ENCODE measurements around the gene SPZ1. TPM values are rescaled to one million over a fixed set of nuclear protein-coding genes. Genes with fewer than 3 reads are reported as not detected.

The SPZ1 gene
- total RNA-seq, 1 experiment from 2014 or later, result not detected

DNA sequence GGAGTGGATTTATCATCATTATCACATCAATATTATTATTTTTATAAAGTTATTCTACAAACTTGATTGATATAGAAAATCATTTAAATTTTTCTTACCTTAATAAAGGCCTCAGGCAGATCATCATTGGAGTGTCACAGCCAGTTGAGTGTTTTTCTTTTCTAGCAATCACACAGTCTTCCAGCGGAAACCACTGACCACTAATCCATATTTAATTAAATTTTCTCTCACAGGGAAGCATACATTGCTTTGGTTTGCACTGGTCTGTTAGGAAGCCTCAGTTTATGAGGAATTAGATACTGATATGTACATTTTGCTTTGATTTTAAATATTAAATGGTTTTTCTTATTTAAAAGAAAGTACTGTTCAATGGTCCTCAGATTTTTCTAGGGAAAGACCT, 6.7 kb downstream of the SPZ1 start:
- H3K36me3 Mint-ChIP-seq (ENCODE audit: insufficient read depth, unreplicated experiment), result no peaks in the 10 kb centered on the region
- H3K27me3 Mint-ChIP-seq (ENCODE audit: insufficient read depth, unreplicated experiment), result peaks cover 5% of the 10 kb centered on the region
- no peaks in the 10 kb centered on the region for H3K27me3 ChIP-seq (replicated peaks; ENCODE audit: control insufficient read depth, insufficient read depth, low read length)
- H3K4me3 Mint-ChIP-seq (ENCODE audit: unreplicated experiment), result no peak overlapping the region
- TF ChIP-seq CTCF (IDR thresholded peaks at IDR 0.05; ENCODE audit: insufficient read depth in 1 of 2, low read depth in 1 of 2, low read length in 1 of 2, severe bottlenecking in 1 of 2, unreplicated experiment in 1 of 2), result no peak
- no peaks in the 10 kb centered on the region for H3K4me1 ChIP-seq
- DNase-seq, result no peak
- H3K36me3 ChIP-seq (ENCODE audit: control insufficient read depth, insufficient read depth, low read length), result no peaks in the 10 kb centered on the region
- intact Hi-C loops (cut with micrococcal nuclease; ENCODE audit: unreplicated experiment), result no loop called here
- no peaks in the 10 kb centered on the region for H3K4me1 Mint-ChIP-seq (ENCODE audit: low read depth, unreplicated experiment)
- H3K9me3 Mint-ChIP-seq (ENCODE audit: unreplicated experiment), result no peaks in the 10 kb centered on the region
- no peak overlapping the region for H3K4me3 ChIP-seq (ENCODE audit: low read depth, low read length)
- ChIA-PET CTCF (no interaction called here), POLR2A (no interaction called here)
- H3K9me3 ChIP-seq, result no peaks in the 10 kb centered on the region
- H3K27ac Mint-ChIP-seq (ENCODE audit: unreplicated experiment), result no peak overlapping the region
- BruUV-seq (replicated peaks), result no TSS peak

DNA sequence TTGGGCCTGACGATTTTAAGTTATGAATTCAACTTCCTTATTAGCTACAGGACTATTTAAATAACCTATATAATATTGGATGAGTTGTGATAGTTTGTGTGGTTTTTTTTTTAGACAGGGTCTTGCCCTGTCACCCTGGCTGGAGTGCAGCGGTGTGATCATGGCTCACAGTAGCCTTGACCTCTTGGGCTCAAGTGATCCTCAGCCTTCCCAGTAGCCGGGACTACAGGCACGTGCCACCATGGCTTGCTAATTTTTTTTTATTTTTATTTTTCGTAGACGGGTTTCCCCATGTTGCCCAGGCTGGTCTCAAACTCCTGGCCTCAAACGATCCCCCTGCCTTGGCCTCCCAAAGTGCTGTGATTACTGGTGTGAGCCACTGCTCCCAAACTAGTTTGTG, 17.6 kb downstream of the SPZ1 start:
- H3K4me3 Mint-ChIP-seq (ENCODE audit: unreplicated experiment), result no peak overlapping the region
- CTCF ChIA-PET, result no interaction called here
- POLR2A ChIA-PET, result no interaction called here
- peaks cover 7% of the 10 kb centered on the region for H3K27me3 Mint-ChIP-seq (ENCODE audit: insufficient read depth, unreplicated experiment)
- TF ChIP-seq CTCF (IDR thresholded peaks at IDR 0.05; ENCODE audit: insufficient read depth in 1 of 2, low read depth in 1 of 2, low read length in 1 of 2, severe bottlenecking in 1 of 2, unreplicated experiment in 1 of 2), result no peak
- Histone ChIP-seq H3K36me3 (ENCODE audit: control insufficient read depth, insufficient read depth, low read length) (no peaks in the 10 kb centered on the region), H3K4me1 (no peaks in the 10 kb centered on the region), H3K4me3 (ENCODE audit: low read depth, low read length) (no peak overlapping the region), H3K9me3 (no peaks in the 10 kb centered on the region), H3K27me3 (replicated peaks; ENCODE audit: control insufficient read depth, insufficient read depth, low read length) (no peaks in the 10 kb centered on the region)
- H3K27ac Mint-ChIP-seq (ENCODE audit: unreplicated experiment), result no peak overlapping the region
- H3K9me3 Mint-ChIP-seq (ENCODE audit: unreplicated experiment), result no peaks in the 10 kb centered on the region
- no peaks in the 10 kb centered on the region for H3K36me3 Mint-ChIP-seq (ENCODE audit: insufficient read depth, unreplicated experiment)
- BruUV-seq (replicated peaks), result no TSS peak
- DNase-seq, result no peak
- no peaks in the 10 kb centered on the region for H3K4me1 Mint-ChIP-seq (ENCODE audit: low read depth, unreplicated experiment)
- intact Hi-C loops (cut with micrococcal nuclease; ENCODE audit: unreplicated experiment), result no loop called here

GRCh38 chr5:80339116-80339515, 19.3 kb downstream of the SPZ1 start:
- Histone ChIP-seq H3K9me3 (no peaks in the 10 kb centered on the region), H3K4me3 (ENCODE audit: low read depth, low read length) (no peak overlapping the region), H3K4me1 (no peaks in the 10 kb centered on the region), H3K36me3 (ENCODE audit: control insufficient read depth, insufficient read depth, low read length) (no peaks in the 10 kb centered on the region), H3K27me3 (replicated peaks; ENCODE audit: control insufficient read depth, insufficient read depth, low read length) (no peaks in the 10 kb centered on the region)
- POLR2A ChIA-PET, result no interaction called here
- no peaks in the 10 kb centered on the region for H3K36me3 Mint-ChIP-seq (ENCODE audit: insufficient read depth, unreplicated experiment)
- CTCF ChIA-PET, result interaction anchor here (0.5 kb wide), 1 partner anchor 199 kb away, joined by 4 read pairs; no protein-coding TSS in a partner anchor
- BruUV-seq (replicated peaks), result no TSS peak
- peaks cover 7% of the 10 kb centered on the region for H3K27me3 Mint-ChIP-seq (ENCODE audit: insufficient read depth, unreplicated experiment)
- TF ChIP-seq CTCF (IDR thresholded peaks at IDR 0.05; ENCODE audit: insufficient read depth in 1 of 2, low read depth in 1 of 2, low read length in 1 of 2, severe bottlenecking in 1 of 2, unreplicated experiment in 1 of 2), result no peak
- H3K4me3 Mint-ChIP-seq (ENCODE audit: unreplicated experiment), result no peak overlapping the region
- no peaks in the 10 kb centered on the region for H3K4me1 Mint-ChIP-seq (ENCODE audit: low read depth, unreplicated experiment)
- intact Hi-C loops (cut with micrococcal nuclease; ENCODE audit: unreplicated experiment), result no loop called here
- no peak overlapping the region for H3K27ac Mint-ChIP-seq (ENCODE audit: unreplicated experiment)
- no peaks in the 10 kb centered on the region for H3K9me3 Mint-ChIP-seq (ENCODE audit: unreplicated experiment)
- no peak for DNase-seq

Data from Caco-2 (cell line).